GM12892 (cell line): ENCODE data around the gene C3.

Experiments used
- POLR2A ChIP-seq: IDR thresholded peaks from 2 replicates; pipeline ENCODE4 v1.6.1; 2011; ENCODE audit warnings: low read depth, low read length, control low read depth
- POLR2AphosphoS5 ChIP-seq: IDR thresholded peaks from 2 replicates; pipeline ENCODE4 v1.6.1; 2011; ENCODE audit warnings: low read depth, low read length, control low read depth
- TAF1 ChIP-seq: IDR thresholded peaks from 2 replicates; pipeline ENCODE4 v1.6.1; 2011; ENCODE audit warnings: low read depth, mild to moderate bottlenecking, control low read depth, low read length, borderline replicate concordance

GRCh38 chr19:6690160-6690885 is 30.1 kb downstream of the C3 start:
- TF ChIP-seq POLR2A (no peak), POLR2AphosphoS5 (no peak), TAF1 (no peak)
